ENCODE data around the gene VASN.

GRCh38 chr16:4381935-4382794 lies 10.5 kb downstream of the VASN start:
- TF ChIP-seq CTCF (IDR thresholded peaks at IDR 0.05): no peak
- no peak for TF ChIP-seq POLR2A (IDR thresholded peaks at IDR 0.05)
